ENCODE data around the gene CASKIN1.

DNA sequence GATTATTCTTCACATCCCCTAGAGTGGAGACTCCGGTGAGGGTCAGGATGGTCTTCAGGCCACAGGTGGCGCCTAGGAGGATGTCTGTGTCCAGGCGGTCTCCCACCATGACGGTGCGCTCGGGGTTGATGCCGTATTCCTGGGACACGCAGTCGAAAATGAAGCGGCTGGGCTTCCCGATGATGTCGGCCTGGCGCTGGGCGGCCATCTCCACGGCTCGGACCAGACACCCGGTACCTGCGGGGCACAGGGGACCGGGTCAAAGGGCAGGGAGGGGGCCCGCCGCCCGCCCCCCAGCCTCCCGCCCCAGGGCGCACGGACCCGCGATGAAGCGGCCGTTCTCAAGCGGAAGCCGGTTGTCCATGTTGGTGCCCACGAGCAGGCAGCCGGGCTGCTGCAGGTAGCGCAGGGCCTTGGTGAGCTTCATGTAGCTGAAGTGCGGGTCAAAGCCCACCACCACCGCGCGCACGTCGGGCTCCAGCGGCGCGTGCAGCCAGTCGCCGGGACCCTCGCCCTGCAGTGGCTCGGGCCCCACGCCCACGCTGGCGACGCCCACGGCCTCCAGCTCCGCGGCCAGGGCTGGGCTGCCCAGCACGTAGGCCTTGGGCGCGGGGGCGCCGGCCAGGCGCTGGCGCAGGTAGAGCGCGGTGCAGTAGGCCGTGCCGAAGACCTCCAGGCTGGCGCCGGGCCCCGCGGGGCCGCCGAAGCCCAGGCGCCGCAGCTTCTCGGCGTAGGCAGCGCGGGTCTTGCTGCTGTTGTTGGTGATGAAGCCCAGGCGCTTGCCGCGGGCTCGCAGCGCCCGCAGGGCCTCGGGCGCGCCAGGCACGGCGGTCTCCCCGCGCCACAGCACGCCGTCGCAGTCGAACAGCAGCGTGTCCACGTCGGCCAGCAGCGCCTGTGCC, 17.7 kb upstream of the CASKIN1 start:
- TF ChIP-seq POLR2A (IDR thresholded peaks at IDR 0.05), result no peak
- no peak for TF ChIP-seq CTCF (IDR thresholded peaks at IDR 0.05)
